HG02884 (cell line): ENCODE results near the gene SRP14.

Experiments used
- ATAC-seq: cut with Tn5 transposase; IDR thresholded peaks from one replicate; pipeline ENCODE4 v1.9.1; 2021; ENCODE audit warnings: mild to moderate bottlenecking, moderate library complexity; ENCODE audit not compliant: unreplicated experiment

Gene SRP14

GRCh38 chr15:40069178-40070165 lies 30.5 kb upstream of the SRP14 start:
- no peak for ATAC-seq

GRCh38 chr15:40067921-40068624 lies 29.1 kb upstream of the SRP14 start:
- no peak for ATAC-seq

- ATAC-seq: no peak
Measured at GRCh38 chr15:40066589-40066988, 27.6 kb upstream of the SRP14 start.

GRCh38 chr15:40065166-40065565 lies 26.2 kb upstream of the SRP14 start:
- ATAC-seq: no peak

GRCh38 chr15:40064231-40064894 lies 25.4 kb upstream of the SRP14 start:
- peak; percentile 59 for ATAC-seq

- no peak for ATAC-seq
Measured at GRCh38 chr15:40063563-40064011, 24.6 kb upstream of the SRP14 start.

GRCh38 chr15:40062816-40063562 lies 24.0 kb upstream of the SRP14 start:
- ATAC-seq: no peak

- peak; percentile 70 for ATAC-seq
Measured at GRCh38 chr15:40061212-40061901, 22.4 kb upstream of the SRP14 start.

GRCh38 chr15:40060236-40060961 lies 21.4 kb upstream of the SRP14 start:
- ATAC-seq: no peak

- ATAC-seq: no peak
Measured at GRCh38 chr15:40059821-40060220, 20.8 kb upstream of the SRP14 start.

GRCh38 chr15:40058476-40059140 lies 19.6 kb upstream of the SRP14 start:
- ATAC-seq: no peak

GRCh38 chr15:40055576-40056293 lies 16.8 kb upstream of the SRP14 start:
- no peak for ATAC-seq

GRCh38 chr15:40054855-40055575 lies 16.0 kb upstream of the SRP14 start:
- ATAC-seq: peak; percentile 82

- ATAC-seq: peak; percentile 31
Measured at GRCh38 chr15:40054605-40054854, 15.5 kb upstream of the SRP14 start.

GRCh38 chr15:40053831-40054604 lies 15.0 kb upstream of the SRP14 start:
- ATAC-seq: no peak

GRCh38 chr15:40053079-40053830 lies 14.3 kb upstream of the SRP14 start:
- ATAC-seq: no peak
